ENCODE results near the gene UBXN6.

The UBXN6 gene

GRCh38 chr19:4447327-4448146 is 10.1 kb downstream of the UBXN6 start:
- H3K27me3 ChIP-seq (ENCODE audit: insufficient read depth, poor library complexity, severe bottlenecking), result no peaks in the 10 kb centered on the region
- TF ChIP-seq GABPA (IDR thresholded peaks at IDR 0.05; ENCODE audit: low read depth) (no peak), SPI1 (IDR thresholded peaks at IDR 0.05; ENCODE audit: borderline replicate concordance, low read depth) (no peak), REST (IDR thresholded peaks at IDR 0.05; ENCODE audit: insufficient replicate concordance, low read depth) (no peak), CTCF (IDR thresholded peaks at IDR 0.05; ENCODE audit: insufficient read depth, low read length) (no peak), POLR2AphosphoS5 (IDR thresholded peaks at IDR 0.05; ENCODE audit: low read depth) (no peak)
- no peak overlapping the region for H3K27ac ChIP-seq (replicated peaks)
- H3K4me3 ChIP-seq (replicated peaks; ENCODE audit: insufficient read depth, low read length), result no peak overlapping the region
- DNase-seq (ENCODE audit: low read depth in 1 of 2, low spot score in 1 of 2), result no peak

- TF ChIP-seq POLR2AphosphoS5 (IDR thresholded peaks at IDR 0.05; ENCODE audit: low read depth), result no peak
- no peak overlapping the region for H3K27ac ChIP-seq (replicated peaks)
- H3K27me3 ChIP-seq (ENCODE audit: insufficient read depth, poor library complexity, severe bottlenecking), result no peaks in the 10 kb centered on the region
- no peak for DNase-seq (ENCODE audit: low read depth in 1 of 2, low spot score in 1 of 2)
- no peak overlapping the region for H3K4me3 ChIP-seq (replicated peaks; ENCODE audit: insufficient read depth, low read length)
Measured at GRCh38 chr19:4446704-4447200, 10.8 kb downstream of the UBXN6 start.

- Histone ChIP-seq H3K27me3 (ENCODE audit: insufficient read depth, poor library complexity, severe bottlenecking) (no peaks in the 10 kb centered on the region), H3K27ac (replicated peaks) (no peak overlapping the region), H3K4me3 (replicated peaks; ENCODE audit: insufficient read depth, low read length) (no peak overlapping the region)
- DNase-seq (ENCODE audit: low read depth in 1 of 2, low spot score in 1 of 2), result no peak
- TF ChIP-seq GABPA (IDR thresholded peaks at IDR 0.05; ENCODE audit: low read depth) (no peak), POLR2AphosphoS5 (IDR thresholded peaks at IDR 0.05; ENCODE audit: low read depth) (no peak), CTCF (IDR thresholded peaks at IDR 0.05; ENCODE audit: insufficient read depth, low read length) (no peak), REST (IDR thresholded peaks at IDR 0.05; ENCODE audit: insufficient replicate concordance, low read depth) (no peak), SPI1 (IDR thresholded peaks at IDR 0.05; ENCODE audit: borderline replicate concordance, low read depth) (no peak)
Measured at GRCh38 chr19:4445963-4446703, 11.5 kb downstream of the UBXN6 start.
